IMR-90 (cell line): Measurements from ENCODE around the gene PCDHB8. TPM values are rescaled to one million over a fixed set of nuclear protein-coding genes. Genes with fewer than 3 reads are reported as not detected.
"Not testable (repeated sequence)": the region's sequence is repeated elsewhere in the genome, so short reads cannot be mapped to it uniquely, and the experiment has no call there.

Experiments used
- ATAC-seq: fragments of 200-7000 bp; cut with Tn5 transposase; 2 replicates; pipeline ENCODE4 v1.9.1; 2020; ENCODE audit warnings: low read depth, mild to moderate bottlenecking, moderate library complexity
- BruUV-seq: library from RNA; stranded (reverse); fragments of 400-500 nt; replicated peaks from 2 replicates; lab custom pipeline; 2021; lab: Mats Ljungman, UMichigan
- CTCF ChIA-PET: fragments of 300-600 bp; formaldehyde crosslinking; extraction: SDS; loops from one replicate; lab custom pipeline; 2021; ENCODE audit warnings: antibody characterized with exemption; lab: Yijun Ruan, JAX
- POLR2A ChIA-PET: fragments of 300-600 bp; sonication (Branson Sonifier 250); formaldehyde crosslinking; loops from one replicate; lab custom pipeline; 2022; ENCODE audit warnings: antibody characterized with exemption; ENCODE audit not compliant: unreplicated experiment; lab: Charles Lee
- DNase-seq: peaks from one replicate; pipeline ENCODE4 v3.0.0; 2013
- H2AFZ ChIP-seq: replicated peaks from 2 replicates; pipeline ENCODE3; 2013; ENCODE audit warnings: low read length, mild to moderate bottlenecking; ENCODE audit not compliant: poor library complexity
- H2AK5ac ChIP-seq: 2 replicates; pipeline ENCODE4 v1.6.1; 2013; ENCODE audit warnings: low read depth, low read length, inconsistent platforms
- H2AK9ac ChIP-seq: replicated peaks from 2 replicates; pipeline ENCODE3; 2013; ENCODE audit warnings: mild to moderate bottlenecking, low read depth, low read length, moderate library complexity; ENCODE audit not compliant: poor library complexity
- H2BK120ac ChIP-seq: 2 replicates; pipeline ENCODE4 v1.6.1; 2013; ENCODE audit warnings: low read depth, low read length, inconsistent platforms
- H2BK15ac ChIP-seq: 3 replicates; pipeline ENCODE4 v1.6.1; 2013; ENCODE audit warnings: low read depth, low read length, inconsistent platforms
- H2BK20ac ChIP-seq: 2 replicates; pipeline ENCODE4 v1.6.1; 2013; ENCODE audit warnings: low read depth, mild to moderate bottlenecking, inconsistent platforms, low read length, moderate library complexity
- H2BK5ac ChIP-seq: 2 replicates; pipeline ENCODE4 v1.6.1; 2013; ENCODE audit warnings: mild to moderate bottlenecking, low read depth, low read length, inconsistent platforms; ENCODE audit not compliant: poor library complexity, severe bottlenecking
- H3K14ac ChIP-seq: replicated peaks from 2 replicates; pipeline ENCODE4 v1.6.1; 2013; ENCODE audit warnings: low read depth, low read length, inconsistent platforms
- H3K18ac ChIP-seq: 2 replicates; pipeline ENCODE4 v1.6.1; 2013; ENCODE audit warnings: low read depth, low read length, control low read depth
- H3K23ac ChIP-seq: 2 replicates; pipeline ENCODE4 v1.6.1; 2013; ENCODE audit warnings: low read depth, low read length, inconsistent platforms
- H3K27ac ChIP-seq: 2 replicates; pipeline ENCODE4 v1.5.1; 2013; ENCODE audit warnings: mild to moderate bottlenecking, control low read depth, low read length; ENCODE audit not compliant: insufficient read depth
- H3K27me3 ChIP-seq: 2 replicates; pipeline ENCODE4 v1.6.1; 2013; ENCODE audit warnings: low read length; ENCODE audit not compliant: control insufficient read depth, insufficient read depth
- H3K36me3 ChIP-seq: 2 replicates; pipeline ENCODE4 v1.6.1; 2013; ENCODE audit warnings: low read length, mixed read lengths; ENCODE audit not compliant: control insufficient read depth, insufficient read depth
- H3K4ac ChIP-seq: 2 replicates; pipeline ENCODE4 v1.6.1; 2013; ENCODE audit warnings: low read depth, low read length, inconsistent platforms
- H3K4me1 ChIP-seq: 2 replicates; pipeline ENCODE4 v1.6.1; 2013; ENCODE audit warnings: low read length, mixed read lengths; ENCODE audit not compliant: control insufficient read depth, insufficient read depth
- H3K4me2 ChIP-seq: 2 replicates; pipeline ENCODE4 v1.6.1; 2013; ENCODE audit warnings: low read depth, mild to moderate bottlenecking, control low read depth, low read length, moderate library complexity
- H3K4me3 ChIP-seq: 2 replicates; pipeline ENCODE4 v1.5.1; 2013; ENCODE audit warnings: low read depth, mild to moderate bottlenecking, control low read depth, low read length, moderate library complexity; ENCODE audit not compliant: insufficient read depth
- H3K56ac ChIP-seq: 2 replicates; pipeline ENCODE4 v1.6.1; 2013; ENCODE audit warnings: low read length, inconsistent platforms; ENCODE audit not compliant: insufficient read depth; ENCODE audit errors: extremely low read depth
- H3K79me1 ChIP-seq, 2 experiments: 2 replicates each; pipeline ENCODE4 v1.6.1; 2013; ENCODE audit warnings: low read length in 2 of 2, inconsistent platforms in 1 of 2, low read depth in 1 of 2
- H3K9ac ChIP-seq: 2 replicates; pipeline ENCODE4 v1.6.1; 2013; ENCODE audit warnings: low read depth, low read length, control low read depth
- H3K9me1 ChIP-seq: 2 replicates; pipeline ENCODE4 v1.6.1; 2013; ENCODE audit warnings: low read length, inconsistent platforms; ENCODE audit not compliant: insufficient read depth
- H3K9me3 ChIP-seq: 2 replicates; pipeline ENCODE4 v1.6.1; 2013; ENCODE audit warnings: low read length; ENCODE audit not compliant: control insufficient read depth, insufficient read depth
- H4K20me1 ChIP-seq: 2 replicates; pipeline ENCODE4 v1.6.1; 2013; ENCODE audit warnings: low read length, inconsistent platforms; ENCODE audit not compliant: insufficient read depth
- H4K5ac ChIP-seq: 2 replicates; pipeline ENCODE4 v1.6.1; 2013; ENCODE audit warnings: mild to moderate bottlenecking, low read depth, low read length, control low read depth
- H4K8ac ChIP-seq, 2 experiments: 2 replicates each; pipeline ENCODE4 v1.6.1; 2013; ENCODE audit warnings: low read depth in 2 of 2, low read length in 2 of 2, control low read depth in 1 of 2, inconsistent platforms in 1 of 2
- H4K91ac ChIP-seq: 2 replicates; pipeline ENCODE4 v1.6.1; 2013; ENCODE audit warnings: low read depth, low read length, inconsistent platforms; ENCODE audit not compliant: insufficient read depth
- WGBS, 2 experiments: methylation state at CpG; one replicate each; pipeline versions ENCODE4 v1.1.5 to v1.1.7; 2013; ENCODE audit warnings: missing lambda C conversion rate in 2 of 2; ENCODE audit not compliant: insufficient read length in 1 of 2; ENCODE audit errors: extremely low coverage in 2 of 2; 5-methylcytosine and 5-hydroxymethylcytosine counted together
- dilution Hi-C: fragments of 300-500 bp; cut with HindIII; formaldehyde crosslinking; loops from one replicate; pipeline ENCODE4 v1.14.3; 2018; ENCODE audit warnings: low sequenced_read_pairs; ENCODE audit not compliant: unreplicated experiment
- in situ Hi-C: fragments of 300-500 bp; cut with MboI; formaldehyde crosslinking; loops from 3 replicates; pipeline ENCODE4 v1.14.3; 2019; ENCODE audit warnings: low sequenced_read_pairs, inconsistent platforms, mixed read lengths
- intact Hi-C: fragments of 100-400 bp; cut with micrococcal nuclease; formaldehyde crosslinking; loops from 2 replicates; pipeline ENCODE4 v1.10.0; 2022
- polyA plus RNA-seq, 3 experiments: library from polyadenylated mRNA; depleted of rRNA; stranded (reverse); fragments of >200 nt; gene quantifications; 2 replicates each; pipeline ENCODE4 v1.2.3, GENCODE V29; 2012; ENCODE audit warnings: low replicate concordance in 1 of 3
- total RNA-seq: library from RNA; depleted of rRNA; stranded (reverse); fragments of >200 nt; gene quantifications from 2 replicates; pipeline ENCODE4 v1.2.3, GENCODE V29; 2012

The PCDHB8 gene
- total and polyA plus RNA-seq, 2 of the 4 experiments (the other 2 are of a cell fraction), result 0.07 to 0.18 TPM

GRCh38 chr5:141189131-141189530 lies 11.5 kb downstream of the PCDHB8 start:
- H3K14ac ChIP-seq, H4K20me1 ChIP-seq, H3K4me3 ChIP-seq, H3K4me2 ChIP-seq, H2AK9ac ChIP-seq, POLR2A ChIA-PET, CTCF ChIA-PET, H3K56ac ChIP-seq, H2BK15ac ChIP-seq, H2BK120ac ChIP-seq, DNase-seq, H2AK5ac ChIP-seq, BruUV-seq, H2BK5ac ChIP-seq, H3K23ac ChIP-seq, ATAC-seq, dilution Hi-C loops, H3K9ac ChIP-seq, H4K5ac ChIP-seq, H3K27ac ChIP-seq, H2AFZ ChIP-seq, intact Hi-C loops, H3K79me1 ChIP-seq, H3K9me1 ChIP-seq, H3K18ac ChIP-seq, H3K4ac ChIP-seq, H4K8ac ChIP-seq, H3K27me3 ChIP-seq, H3K36me3 ChIP-seq, H3K4me1 ChIP-seq, H2BK20ac ChIP-seq, in situ Hi-C loops, H4K91ac ChIP-seq: not testable (repeated sequence)
- WGBS, 2 experiments, result 25% methylated on average over 4 of the region's 35 CpGs; no CpG with 5 or more reads in 1 of the 2 experiments
- peaks cover 15% of the 10 kb centered on the region; the same call in 1 of the 2 replicates for H3K9me3 ChIP-seq
